Measurements from ENCODE around the gene SLC9B1. TPM values are rescaled to one million over a fixed set of nuclear protein-coding genes. Genes with fewer than 3 reads are reported as not detected.

The SLC9B1 gene, protein sequence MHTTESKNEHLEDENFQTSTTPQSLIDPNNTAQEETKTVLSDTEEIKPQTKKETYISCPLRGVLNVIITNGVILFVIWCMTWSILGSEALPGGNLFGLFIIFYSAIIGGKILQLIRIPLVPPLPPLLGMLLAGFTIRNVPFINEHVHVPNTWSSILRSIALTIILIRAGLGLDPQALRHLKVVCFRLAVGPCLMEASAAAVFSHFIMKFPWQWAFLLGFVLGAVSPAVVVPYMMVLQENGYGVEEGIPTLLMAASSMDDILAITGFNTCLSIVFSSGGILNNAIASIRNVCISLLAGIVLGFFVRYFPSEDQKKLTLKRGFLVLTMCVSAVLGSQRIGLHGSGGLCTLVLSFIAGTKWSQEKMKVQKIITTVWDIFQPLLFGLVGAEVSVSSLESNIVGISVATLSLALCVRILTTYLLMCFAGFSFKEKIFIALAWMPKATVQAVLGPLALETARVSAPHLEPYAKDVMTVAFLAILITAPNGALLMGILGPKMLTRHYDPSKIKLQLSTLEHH
- 0.30 TPM in 1 of 2 replicates, not detected in the other for total RNA-seq

DNA sequence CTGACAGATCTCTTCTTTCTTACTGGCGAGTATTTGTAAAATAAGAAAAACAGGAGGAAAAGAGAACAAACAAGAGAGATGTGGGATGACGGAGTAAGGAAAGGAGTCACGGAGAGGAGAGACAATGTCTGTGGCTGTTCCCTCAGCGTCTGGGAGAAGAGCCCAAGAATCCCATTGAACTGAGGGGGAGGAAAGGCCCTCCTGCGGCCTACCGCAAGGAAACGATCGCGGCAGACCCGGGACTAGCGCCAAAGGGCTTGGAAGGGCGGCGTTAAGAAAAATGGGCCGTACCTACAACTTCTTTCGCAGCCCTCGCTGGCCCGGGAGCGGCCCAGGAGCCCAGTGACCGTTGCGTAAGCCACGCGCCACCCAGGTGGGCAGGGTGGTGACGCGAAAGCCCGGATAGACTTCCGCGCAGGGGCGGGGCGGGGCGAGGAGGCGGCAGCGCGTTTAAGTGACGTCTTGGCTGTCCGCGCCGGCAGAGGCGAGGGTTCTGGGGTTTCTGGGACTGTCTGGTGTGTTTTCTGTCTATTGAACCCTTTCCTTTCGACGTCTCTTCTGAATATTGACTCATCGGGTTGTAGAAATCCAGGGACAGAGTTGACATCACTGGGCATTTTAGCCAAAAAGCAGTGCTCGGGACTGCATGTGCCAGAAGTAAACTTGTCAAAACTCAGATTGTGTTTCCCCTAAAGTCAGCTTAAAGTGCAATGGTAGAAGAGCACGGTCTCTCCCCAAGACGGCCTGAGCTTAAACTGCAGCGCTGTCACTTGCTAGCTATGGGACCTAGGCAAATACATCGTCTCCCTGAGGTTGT lies at the start of gene SLC9B1:
SLC9B1 (minus strand) TSS at position 398 of the 817 bp plus-strand sequence. CDS start 27,994 bp downstream, outside the sequence.

GRCh38 chr4:102868781-102869568 lies 150.5 kb downstream of the SLC9B1 start, which contains the start of gene CISD2:
Gene CISD2 (plus strand): TSS chr4:102868992. CDS start chr4:102869085, 93 bp downstream.

Other genes with a start within 250 kb of the SLC9B1 start
- 370 and 379 TPM in 2 replicates for gene UBE2D3, start 192.2 kb downstream of the SLC9B1 start, total RNA-seq
- gene CISD2, start 150.7 kb downstream of the SLC9B1 start, total RNA-seq, result 11.6 and 14.5 TPM in 2 replicates
- gene SLC9B2, start 57.1 kb upstream of the SLC9B1 start, total RNA-seq, result 8.4 and 9.5 TPM in 2 replicates
- 38.3 and 43.9 TPM in 2 replicates for gene BDH2, start 80.1 kb upstream of the SLC9B1 start, total RNA-seq
- 9.8 and 16.6 TPM in 2 replicates for gene CENPE, start 178.6 kb upstream of the SLC9B1 start, total RNA-seq

Data from bronchus fibroblast of lung (primary cell).